HG03520 (cell line): Measurements from ENCODE around the gene SLC9A6.
"Not testable (repeated sequence)": the region's sequence is repeated elsewhere in the genome, so short reads cannot be mapped to it uniquely, and the experiment has no call there.

Experiments
- ATAC-seq: cut with Tn5 transposase; IDR thresholded peaks from one replicate; pipeline ENCODE4 v1.9.1; 2021; ENCODE audit warnings: mild to moderate bottlenecking, moderate library complexity; ENCODE audit not compliant: unreplicated experiment

The SLC9A6 gene

GRCh38 chrX:136061286-136061685, 76.1 kb downstream of the SLC9A6 start:
- no peak for ATAC-seq

DNA sequence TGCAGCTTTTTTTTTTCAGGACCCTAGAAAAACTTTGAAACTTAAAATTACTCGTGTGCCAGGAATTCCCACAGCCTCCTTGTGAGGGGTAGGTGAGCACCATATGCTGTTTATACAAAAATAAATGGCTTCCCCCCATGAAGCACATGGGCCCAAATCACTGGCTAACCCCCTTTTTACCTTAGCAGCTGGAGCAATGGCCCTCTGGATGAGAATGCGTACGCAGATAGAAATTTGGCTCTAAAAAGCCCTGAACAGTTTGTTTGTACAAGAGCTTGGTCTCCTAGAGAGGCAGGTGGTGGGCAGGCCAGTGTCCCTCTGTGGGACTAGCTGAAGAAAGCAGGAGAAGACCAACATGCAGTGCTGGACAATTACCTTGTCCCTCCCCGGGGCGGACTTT, 76.5 kb downstream of the SLC9A6 start:
- no peak for ATAC-seq

GRCh38 chrX:136063340-136064079, 78.3 kb downstream of the SLC9A6 start:
- ATAC-seq: no peak

DNA sequence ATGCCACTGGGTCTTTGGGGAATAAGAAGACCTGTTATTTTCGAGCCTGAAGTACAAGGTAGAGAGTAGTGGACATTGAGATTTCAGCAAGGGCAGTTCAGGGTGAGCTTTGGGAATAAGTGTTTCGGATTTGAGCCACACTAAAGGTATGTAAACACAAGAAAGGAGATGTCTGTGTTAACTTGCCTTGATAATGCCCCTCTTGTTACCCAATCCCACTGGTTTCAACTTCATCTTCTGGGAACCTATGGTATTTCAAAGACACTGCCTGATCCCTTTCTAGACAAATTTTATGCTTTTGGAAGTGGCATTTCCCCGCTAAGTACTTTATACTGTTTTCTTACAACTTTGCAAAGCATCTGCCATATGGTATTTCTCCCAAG, 79.4 kb downstream of the SLC9A6 start:
- ATAC-seq: no peak

GRCh38 chrX:136065044-136065671, 79.9 kb downstream of the SLC9A6 start:
- no peak for ATAC-seq

DNA sequence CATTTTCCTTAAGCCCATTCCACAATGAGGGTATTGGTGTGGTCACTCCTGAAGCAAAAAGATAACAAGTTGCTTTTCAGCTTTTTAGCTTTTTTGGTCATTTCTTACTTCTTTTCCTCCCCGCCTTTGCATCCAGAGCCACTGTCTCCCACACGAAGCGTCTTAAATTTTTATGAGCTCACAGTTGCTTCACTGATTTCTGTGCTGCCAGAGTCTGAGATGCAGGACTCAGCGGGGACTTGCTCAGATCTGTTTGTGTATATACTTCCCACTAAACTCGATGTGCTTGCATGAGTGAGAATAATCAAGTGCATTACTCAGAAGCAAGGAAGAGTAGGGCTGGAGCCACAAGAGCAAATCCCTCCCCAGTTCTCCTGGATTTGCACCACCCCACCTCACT, 81.9 kb downstream of the SLC9A6 start:
- no peak for ATAC-seq

DNA sequence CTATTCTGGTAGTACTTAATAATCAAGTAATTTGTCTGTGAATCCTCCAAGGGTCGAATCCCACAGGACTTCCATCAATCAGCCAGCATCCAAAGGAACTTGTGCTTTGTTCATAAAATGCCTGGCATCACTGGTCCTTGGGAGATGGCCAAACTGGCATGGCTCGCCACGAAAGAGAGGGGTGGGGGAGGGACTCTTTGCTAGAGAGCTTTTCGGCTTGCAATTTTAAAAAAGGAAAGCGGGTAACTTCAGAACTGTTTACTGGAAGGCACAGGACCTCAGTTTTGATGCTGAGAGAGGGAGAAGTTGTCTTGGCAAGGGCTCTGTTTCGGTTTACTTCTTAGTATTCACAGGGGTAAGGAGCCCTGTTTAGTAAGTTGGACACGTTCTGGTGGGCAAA, 82.7 kb downstream of the SLC9A6 start:
- no peak for ATAC-seq

DNA sequence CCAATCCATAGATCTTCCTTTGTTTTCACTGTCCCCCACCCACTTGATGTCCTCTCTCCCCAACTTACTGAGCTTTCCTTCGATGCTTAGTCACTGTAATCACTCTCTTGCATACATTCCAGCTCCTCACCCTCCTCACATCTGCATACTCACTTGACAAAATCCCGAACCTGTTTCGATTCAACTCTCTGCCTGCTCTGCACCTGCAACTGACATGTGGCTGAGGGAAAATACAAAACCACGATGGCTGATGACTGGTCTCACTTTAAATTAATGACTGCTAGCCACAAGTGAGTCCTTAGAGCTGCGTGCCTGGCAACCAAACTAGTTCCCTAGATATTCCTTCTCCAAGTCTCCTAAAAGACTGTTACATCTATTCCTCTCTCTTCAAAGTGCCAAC, 91.7 kb downstream of the SLC9A6 start:
- ATAC-seq: no peak

DNA sequence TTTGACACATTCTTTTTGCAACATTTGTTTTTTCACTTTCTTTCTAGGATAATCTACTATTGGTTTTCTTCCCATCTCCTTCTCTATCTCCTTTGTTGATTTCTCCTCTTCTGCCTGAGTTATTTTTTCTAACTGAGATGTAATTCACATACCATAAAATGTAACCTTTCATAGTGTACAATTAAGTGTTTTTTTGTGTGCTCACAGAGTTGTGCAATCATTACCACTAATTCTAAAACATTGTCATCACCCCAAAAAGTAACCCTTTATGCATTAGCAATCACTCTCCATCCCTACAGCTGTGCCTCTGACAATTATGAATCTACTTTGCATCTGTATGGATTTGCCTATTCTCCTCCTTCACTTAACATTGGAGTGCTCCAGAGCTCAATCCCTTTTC, 95.5 kb downstream of the SLC9A6 start:
- no peak for ATAC-seq

GRCh38 chrX:136086521-136086920, 101.3 kb downstream of the SLC9A6 start:
- no peak for ATAC-seq

GRCh38 chrX:136091898-136092297, 106.7 kb downstream of the SLC9A6 start:
- ATAC-seq: not testable (repeated sequence)

- no peak for ATAC-seq
Measured at GRCh38 chrX:136094962-136095361, 109.7 kb downstream of the SLC9A6 start.
